GM19238 (cell line): ENCODE results near the gene MYL12A.
A peak's percentile ranks its signal among the peaks of the same experiment; 100 is the strongest.

Experiments used
- DNase-seq: peaks from one replicate; pipeline ENCODE4 v3.0.0; 2011; ENCODE audit warnings: low spot score; ENCODE audit not compliant: insufficient read length

The MYL12A gene

GRCh38 chr18:3281456-3282400 is 34.1 kb downstream of the MYL12A start:
- DNase-seq, result no peak

DNA sequence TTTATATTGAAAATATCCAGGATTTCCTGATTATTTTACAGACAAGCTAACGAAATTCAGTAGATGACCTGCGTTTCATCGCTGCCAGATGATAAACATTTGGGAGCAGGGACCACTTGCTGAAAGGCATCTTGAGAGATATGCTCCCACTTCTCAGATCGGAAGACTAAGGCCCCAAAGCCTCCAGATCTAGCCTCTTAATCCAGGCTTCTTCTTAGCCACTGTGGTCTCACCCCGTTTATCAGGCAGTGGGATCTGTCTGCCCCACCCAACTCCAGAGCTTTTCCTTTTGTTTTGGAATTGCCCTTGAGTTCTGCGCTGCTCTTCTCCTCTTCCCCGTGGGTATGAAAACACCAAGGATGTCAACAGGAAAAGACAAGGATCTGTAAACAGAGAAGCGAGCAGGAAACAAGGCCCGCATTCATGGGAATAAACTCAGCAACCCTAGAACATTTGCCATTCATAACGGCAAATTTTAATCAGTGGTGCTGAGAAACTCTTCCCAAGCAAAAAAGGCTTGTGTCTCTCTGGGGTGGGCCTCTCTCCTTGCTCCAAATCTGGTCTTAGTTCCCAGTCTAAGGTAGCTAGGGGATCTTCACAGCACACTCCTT is 35.8 kb downstream of the MYL12A start:
- DNase-seq, result no peak

DNA sequence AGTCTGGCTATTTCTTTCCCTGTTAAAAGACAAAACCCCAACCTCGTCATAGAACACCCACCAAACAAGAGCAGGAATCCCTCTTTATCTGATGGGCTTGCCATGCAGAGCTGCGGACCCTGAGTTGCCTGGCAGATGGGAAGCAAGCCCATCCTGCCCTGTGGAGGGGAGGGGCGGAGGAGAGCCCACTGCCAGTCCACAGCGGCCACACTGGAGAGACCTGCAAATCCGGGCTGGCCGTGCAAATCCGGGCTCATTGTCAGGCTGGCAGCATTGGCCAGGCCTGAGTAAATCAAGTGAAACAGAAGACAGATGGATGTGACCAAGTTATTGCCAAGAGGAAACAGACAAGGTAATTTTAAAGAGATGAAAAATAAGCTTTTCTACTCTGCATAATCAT is 36.3 kb downstream of the MYL12A start:
- DNase-seq, result no peak

DNA sequence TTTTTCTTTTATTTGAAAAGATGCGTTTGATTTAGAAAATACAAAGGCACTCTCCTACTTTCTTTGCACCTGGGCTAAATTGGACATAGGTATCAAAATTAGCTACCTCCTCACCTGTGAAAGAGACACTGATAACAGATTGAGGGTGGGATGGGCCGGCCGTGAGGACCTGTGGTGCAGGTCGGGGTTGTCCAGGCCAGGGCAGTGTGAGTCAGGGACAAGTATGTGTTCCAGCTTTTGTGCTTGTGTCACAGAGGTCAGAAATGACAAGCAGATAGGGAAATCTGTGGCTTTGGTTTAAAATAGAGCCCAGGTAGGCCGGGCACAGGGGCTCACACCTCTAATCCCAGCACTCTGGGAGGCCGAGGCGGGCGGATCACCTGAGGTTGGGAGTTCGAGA is 36.9 kb downstream of the MYL12A start:
- no peak for DNase-seq

- no peak for DNase-seq
Measured at GRCh38 chr18:3286159-3286558, 38.6 kb downstream of the MYL12A start.

GRCh38 chr18:3293196-3293951 is 45.8 kb downstream of the MYL12A start:
- DNase-seq, result no peak

GRCh38 chr18:3294435-3295080 is 47.0 kb downstream of the MYL12A start:
- DNase-seq, result no peak

DNA sequence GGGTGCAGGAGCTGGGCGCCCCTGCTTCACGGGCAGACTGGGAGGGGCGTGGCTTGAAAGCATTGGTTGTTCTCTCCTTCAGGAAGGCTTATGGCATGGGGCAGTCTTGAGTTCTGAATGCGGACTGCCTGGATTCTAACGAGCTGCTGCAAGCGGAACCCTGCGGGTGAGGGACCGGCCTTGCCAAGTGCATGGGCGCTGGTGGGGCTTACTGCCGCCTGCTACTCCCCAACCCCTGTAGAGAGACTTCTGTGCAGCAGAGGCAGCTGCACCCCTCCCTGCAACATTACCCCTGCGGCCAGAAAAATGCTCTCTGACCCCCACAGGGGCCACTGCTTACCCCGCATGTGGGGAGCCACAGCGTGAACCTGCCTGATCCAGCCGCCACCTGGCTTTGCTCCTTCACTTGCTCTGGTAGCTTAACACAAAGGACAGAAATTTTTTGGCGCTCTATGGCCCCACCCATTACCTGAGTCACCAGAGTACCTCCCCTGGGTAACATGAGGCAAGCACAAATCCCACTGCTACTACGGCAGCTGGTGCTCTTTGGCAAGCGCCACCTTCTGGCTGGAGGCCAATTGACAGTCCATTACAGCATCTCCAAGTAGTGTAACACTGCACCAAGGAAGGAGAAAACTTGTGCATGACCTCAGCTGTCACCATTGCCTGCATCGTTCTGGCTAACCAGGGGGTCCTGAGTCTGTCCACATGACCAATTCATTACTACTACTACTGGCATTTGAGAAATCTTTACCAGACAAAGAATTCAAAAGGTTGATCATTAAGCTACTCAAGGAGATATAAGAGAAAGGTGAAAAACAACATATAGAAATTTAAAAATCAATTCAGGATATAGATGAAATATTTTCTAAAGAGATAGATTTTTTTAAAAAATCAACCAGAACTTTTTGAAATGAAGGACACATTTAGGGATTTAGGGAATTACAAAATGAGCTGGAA is 49.7 kb downstream of the MYL12A start:
- DNase-seq, result peak; percentile 59

DNA sequence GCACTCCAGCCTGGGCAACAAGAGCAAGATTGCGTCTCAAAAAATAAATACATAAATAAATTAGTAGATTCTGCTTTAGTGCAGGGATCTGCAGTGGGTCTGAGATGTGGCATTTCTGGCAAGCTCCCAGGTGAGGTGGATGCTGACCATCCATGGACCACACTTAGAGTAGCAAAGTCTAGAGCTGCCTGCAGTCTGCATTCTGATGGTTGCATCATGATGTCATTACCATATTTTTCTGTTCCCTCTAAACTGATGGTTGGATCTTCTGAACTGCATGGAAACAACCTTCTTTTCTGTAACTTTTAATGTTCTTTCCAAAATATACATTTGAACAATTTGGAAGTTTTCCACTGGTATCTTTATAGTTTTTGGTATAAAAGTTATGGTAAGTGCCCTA is 57.2 kb downstream of the MYL12A start:
- DNase-seq, result no peak

DNA sequence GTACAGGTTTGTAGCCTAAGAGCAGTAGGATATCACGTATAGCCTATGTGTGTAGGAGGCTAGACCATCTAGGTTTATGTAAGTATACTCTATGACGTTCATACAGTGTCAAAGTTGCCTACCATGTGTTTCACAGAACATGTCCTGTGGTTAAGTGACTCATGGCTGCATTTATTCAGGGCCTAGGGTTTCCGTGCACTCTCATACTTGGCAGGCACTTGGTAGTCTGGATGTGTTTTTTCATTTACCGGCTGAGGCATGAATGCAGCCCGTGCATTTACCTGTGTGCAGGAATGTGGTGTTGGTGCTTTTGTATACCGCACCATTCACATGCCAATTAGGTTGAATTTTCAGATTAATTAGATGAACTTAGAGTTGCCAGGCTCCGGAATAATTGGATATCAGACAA is 57.8 kb downstream of the MYL12A start:
- DNase-seq, result no peak
